IMR-90 (cell line): ENCODE measurements around the gene SLC9A7.
A peak's percentile ranks its signal among the peaks of the same experiment; 100 is the strongest.

Experiments
- BHLHE40 ChIP-seq: fragments of 150-350 bp; IDR thresholded peaks from 2 replicates; pipeline ENCODE4 v1.6.1; 2016; ENCODE audit warnings: mild to moderate bottlenecking, low read depth, low read length
- CEBPB ChIP-seq: IDR thresholded peaks from 2 replicates; pipeline ENCODE4 v1.6.1; 2012; ENCODE audit warnings: low read depth, low read length, improper control_type of control experiment
- FOS ChIP-seq: fragments of 150-350 bp; IDR thresholded peaks from 2 replicates; pipeline ENCODE4 v1.6.1; 2016; ENCODE audit warnings: low read depth, low read length
- MAFK ChIP-seq: IDR thresholded peaks from 2 replicates; pipeline ENCODE4 v1.6.1; 2012; ENCODE audit warnings: low read depth, low read length, improper control_type of control experiment
- MAZ ChIP-seq: IDR thresholded peaks from 2 replicates; pipeline ENCODE4 v1.6.1; 2012; ENCODE audit warnings: low read depth, mild to moderate bottlenecking, low read length, improper control_type of control experiment, moderate library complexity, borderline replicate concordance
- MXI1 ChIP-seq: IDR thresholded peaks from 2 replicates; pipeline ENCODE4 v1.6.1; 2012; ENCODE audit warnings: low read depth, mild to moderate bottlenecking, low read length, moderate library complexity, borderline replicate concordance
- RCOR1 ChIP-seq: IDR thresholded peaks from 2 replicates; pipeline ENCODE4 v1.6.1; 2012; ENCODE audit warnings: mild to moderate bottlenecking, low read length, improper control_type of control experiment; ENCODE audit not compliant: insufficient replicate concordance
- TF ChIP-seq, protein P1 (sequence below): conservative IDR thresholded peaks from 2 replicates; pipeline ENCODE4 v1.5.1; 2012; ENCODE audit warnings: mild to moderate bottlenecking, low read depth, low read length, improper control_type of control experiment
- TF ChIP-seq, protein P2 (sequence below): fragments of 150-350 bp; IDR thresholded peaks from 2 replicates; pipeline ENCODE4 v1.6.1; 2017; ENCODE audit warnings: mild to moderate bottlenecking, antibody characterized with exemption, low read length, low read depth
- TF ChIP-seq, protein P3 (sequence below): fragments of 150-350 bp; IDR thresholded peaks from 2 replicates; pipeline ENCODE4 v1.6.1; 2016; ENCODE audit warnings: low read depth, mild to moderate bottlenecking, low read length, moderate library complexity, borderline replicate concordance

DNA sequence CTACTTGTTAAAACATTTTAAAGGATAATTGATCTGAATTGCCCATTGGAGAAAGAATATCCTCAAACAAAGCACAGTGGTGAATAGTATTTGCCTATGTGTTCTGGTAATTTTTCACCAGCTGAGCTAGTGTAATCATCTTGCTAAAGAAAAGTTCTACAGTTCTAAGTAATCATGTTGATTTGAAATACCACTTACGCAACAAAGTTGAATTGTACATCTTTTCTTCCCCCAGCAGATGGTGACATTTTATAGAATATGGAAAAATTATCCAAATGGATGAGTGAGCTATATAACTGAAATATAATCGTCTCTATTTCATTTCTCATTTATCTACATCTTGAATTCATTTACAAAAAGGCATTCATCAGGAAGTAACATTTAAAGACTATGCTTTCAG lies 204.0 kb downstream of the SLC9A7 start:
- TF ChIP-seq, protein P1, sequence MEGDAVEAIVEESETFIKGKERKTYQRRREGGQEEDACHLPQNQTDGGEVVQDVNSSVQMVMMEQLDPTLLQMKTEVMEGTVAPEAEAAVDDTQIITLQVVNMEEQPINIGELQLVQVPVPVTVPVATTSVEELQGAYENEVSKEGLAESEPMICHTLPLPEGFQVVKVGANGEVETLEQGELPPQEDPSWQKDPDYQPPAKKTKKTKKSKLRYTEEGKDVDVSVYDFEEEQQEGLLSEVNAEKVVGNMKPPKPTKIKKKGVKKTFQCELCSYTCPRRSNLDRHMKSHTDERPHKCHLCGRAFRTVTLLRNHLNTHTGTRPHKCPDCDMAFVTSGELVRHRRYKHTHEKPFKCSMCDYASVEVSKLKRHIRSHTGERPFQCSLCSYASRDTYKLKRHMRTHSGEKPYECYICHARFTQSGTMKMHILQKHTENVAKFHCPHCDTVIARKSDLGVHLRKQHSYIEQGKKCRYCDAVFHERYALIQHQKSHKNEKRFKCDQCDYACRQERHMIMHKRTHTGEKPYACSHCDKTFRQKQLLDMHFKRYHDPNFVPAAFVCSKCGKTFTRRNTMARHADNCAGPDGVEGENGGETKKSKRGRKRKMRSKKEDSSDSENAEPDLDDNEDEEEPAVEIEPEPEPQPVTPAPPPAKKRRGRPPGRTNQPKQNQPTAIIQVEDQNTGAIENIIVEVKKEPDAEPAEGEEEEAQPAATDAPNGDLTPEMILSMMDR: peak; percentile 57
- TF ChIP-seq CEBPB: peak; percentile 94
- TF ChIP-seq RCOR1: no peak
- TF ChIP-seq MXI1: no peak
- TF ChIP-seq MAZ: no peak
- TF ChIP-seq, protein P2, sequence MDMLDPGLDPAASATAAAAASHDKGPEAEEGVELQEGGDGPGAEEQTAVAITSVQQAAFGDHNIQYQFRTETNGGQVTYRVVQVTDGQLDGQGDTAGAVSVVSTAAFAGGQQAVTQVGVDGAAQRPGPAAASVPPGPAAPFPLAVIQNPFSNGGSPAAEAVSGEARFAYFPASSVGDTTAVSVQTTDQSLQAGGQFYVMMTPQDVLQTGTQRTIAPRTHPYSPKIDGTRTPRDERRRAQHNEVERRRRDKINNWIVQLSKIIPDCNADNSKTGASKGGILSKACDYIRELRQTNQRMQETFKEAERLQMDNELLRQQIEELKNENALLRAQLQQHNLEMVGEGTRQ: no peak
- TF ChIP-seq BHLHE40: no peak
- TF ChIP-seq, protein P3, sequence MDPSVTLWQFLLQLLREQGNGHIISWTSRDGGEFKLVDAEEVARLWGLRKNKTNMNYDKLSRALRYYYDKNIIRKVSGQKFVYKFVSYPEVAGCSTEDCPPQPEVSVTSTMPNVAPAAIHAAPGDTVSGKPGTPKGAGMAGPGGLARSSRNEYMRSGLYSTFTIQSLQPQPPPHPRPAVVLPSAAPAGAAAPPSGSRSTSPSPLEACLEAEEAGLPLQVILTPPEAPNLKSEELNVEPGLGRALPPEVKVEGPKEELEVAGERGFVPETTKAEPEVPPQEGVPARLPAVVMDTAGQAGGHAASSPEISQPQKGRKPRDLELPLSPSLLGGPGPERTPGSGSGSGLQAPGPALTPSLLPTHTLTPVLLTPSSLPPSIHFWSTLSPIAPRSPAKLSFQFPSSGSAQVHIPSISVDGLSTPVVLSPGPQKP: no peak
- no peak for TF ChIP-seq MAFK
- no peak for TF ChIP-seq FOS
